Body of pancreas (tissue), 4 donors: Measurements from ENCODE around the gene BDKRB2.

Experiments
- CTCF ChIP-seq, 7 experiments: fragments of 450-650 bp in 4 of 7; fragments of 200-600 bp in 3 of 7; sonication (generic) in 3 of 7; IDR thresholded peaks; one replicate each; pipeline ENCODE4 v1.5.1; 2016 to 2019; ENCODE audit warnings: antibody characterized with exemption in 7 of 7
- POLR2A ChIP-seq, 3 donors: fragments of 450-650 bp; IDR thresholded peaks; one replicate each; pipeline ENCODE4 v1.6.1; 2016; ENCODE audit warnings: antibody characterized with exemption in 3 of 3, mild to moderate bottlenecking in 2 of 3

- TF ChIP-seq CTCF (IDR thresholded peaks at IDR 0.05) (no peak), POLR2A (IDR thresholded peaks at IDR 0.05) (no peak)
Observed at GRCh38 chr14:96167224-96168148, 37.2 kb upstream of the BDKRB2 start.
